Activated CD8-positive, alpha-beta memory T cell treated with anti-CD3 and anti-CD28 coated beads for 4 hours (primary cell): ENCODE data around the gene MRPL49.
"Not testable (repeated sequence)": the region's sequence is repeated elsewhere in the genome, so short reads cannot be mapped to it uniquely, and the experiment has no call there.

Source experiments
- DNase-seq, 2 donors: peaks; one replicate each; pipeline ENCODE4 v3.0.0-alpha.2; 2020; ENCODE audit warnings: low read depth in 2 of 2

Gene MRPL49

DNA sequence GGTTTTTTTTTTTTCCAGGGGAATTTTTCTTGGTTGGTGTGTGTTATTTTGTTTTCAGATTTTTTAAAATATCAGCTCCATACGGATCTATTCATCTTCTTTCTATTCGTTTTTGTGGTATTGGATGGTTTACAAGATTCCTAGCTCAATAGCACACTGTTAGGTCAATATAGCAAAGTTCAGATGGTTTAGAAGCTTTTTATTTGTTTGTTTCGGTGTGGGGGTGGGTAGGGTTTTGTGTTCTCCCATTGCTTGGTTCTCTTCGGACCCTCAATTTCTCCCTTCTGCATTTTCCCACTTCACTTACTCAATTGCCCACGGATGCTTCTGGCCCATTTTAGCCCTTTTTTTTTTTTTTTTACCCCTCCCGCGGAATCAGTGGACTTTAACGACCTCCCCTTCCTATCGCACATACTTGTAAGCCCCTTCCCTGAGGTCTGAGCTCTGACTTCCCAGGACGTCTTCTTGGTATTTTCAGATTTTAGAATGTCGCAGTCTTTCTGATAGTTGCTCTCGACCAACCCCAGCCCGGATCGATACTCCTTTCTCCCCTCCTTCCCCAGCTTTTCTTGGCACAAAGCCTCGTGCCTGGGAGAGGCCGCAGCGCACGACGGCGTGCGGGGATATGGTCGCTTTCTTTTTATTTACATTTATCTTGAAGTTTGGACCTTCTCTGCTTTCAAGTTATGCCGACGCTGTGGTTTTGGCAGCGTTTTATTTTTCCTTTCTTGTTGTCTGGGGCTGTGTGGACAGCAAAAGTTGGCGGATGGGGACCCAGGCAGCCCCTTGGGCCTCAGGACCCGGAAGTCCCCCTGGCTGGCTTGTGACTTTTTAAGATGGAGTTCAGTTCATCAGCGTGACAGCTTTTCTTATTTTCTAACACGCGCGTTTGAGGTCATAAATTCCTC is 43.5 kb downstream of the MRPL49 start:
- DNase-seq: no peak

- no peak for DNase-seq
Measured at GRCh38 chr11:65166893-65167292, 44.8 kb downstream of the MRPL49 start.

DNA sequence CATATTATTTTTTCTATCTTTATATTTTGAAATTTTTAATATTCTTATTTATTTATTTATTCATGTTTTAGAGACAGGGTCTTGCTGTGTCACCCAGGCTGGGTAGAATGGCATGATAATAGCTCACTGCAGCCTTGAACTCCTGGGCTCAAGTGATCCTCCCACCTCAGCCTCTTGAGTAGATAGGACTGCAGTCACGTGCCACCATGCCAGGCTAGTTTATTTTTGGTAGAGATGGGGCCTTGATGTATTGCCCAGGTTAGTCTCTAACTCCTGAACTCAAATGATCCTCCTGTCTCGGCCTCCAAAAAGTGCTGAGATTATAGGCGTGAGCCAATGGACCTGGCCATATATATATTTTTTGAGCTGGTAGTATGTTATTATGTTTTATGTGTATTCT is 45.5 kb downstream of the MRPL49 start:
- no peak for DNase-seq

DNA sequence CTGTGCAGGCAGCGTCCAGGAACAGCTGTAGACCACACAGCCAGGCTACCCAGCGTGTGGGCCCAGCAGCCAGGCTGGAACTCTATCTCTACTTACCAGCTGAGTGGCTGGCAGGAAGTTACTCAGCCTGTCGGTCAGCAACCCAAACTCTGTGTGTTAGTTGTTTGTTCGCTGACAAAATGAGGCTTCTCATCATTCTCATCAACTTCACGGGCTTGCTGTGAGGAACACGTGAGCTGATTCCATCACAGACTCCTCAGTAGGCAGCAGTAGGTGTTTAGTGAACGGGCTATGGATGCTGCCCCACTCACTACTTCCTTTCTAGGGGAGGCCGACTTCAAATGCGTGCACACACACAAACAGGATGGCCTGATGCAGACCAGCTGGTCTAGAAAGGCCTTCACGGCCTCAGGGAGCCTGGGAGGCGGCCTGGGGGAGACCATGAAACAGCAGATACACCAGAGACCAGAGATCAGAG is 47.1 kb downstream of the MRPL49 start:
- no peak for DNase-seq

DNA sequence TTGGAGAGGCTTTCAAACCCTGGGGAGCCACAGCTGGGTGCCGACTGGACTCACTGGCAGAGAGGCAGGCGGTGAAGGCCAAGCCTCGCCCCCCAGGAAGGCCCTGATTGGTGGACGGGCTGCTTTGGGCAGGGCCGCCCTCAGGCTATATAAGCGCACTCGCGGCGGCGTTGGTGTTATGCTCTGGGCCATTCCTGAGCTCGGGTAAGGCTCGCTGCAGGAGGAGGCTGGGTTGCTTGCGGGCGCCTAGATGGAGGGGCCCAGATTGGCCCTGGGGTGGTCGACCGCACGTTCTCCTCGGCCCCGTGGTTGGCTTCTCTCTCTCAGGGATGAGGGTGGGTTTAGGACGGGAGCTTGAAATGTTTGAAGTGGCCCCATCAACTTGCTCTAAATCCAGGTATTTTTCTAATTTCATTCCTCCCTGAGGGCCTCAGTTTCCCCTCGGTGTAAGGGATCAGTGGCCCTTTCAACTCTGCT is 48.0 kb downstream of the MRPL49 start, which contains the start of gene SPDYC:
Gene SPDYC, plus strand, starts transcription at position 176 of the 477 bp plus-strand sequence. CDS start 1,125 bp downstream, outside the sequence.
- DNase-seq: no peak

GRCh38 chr11:65172600-65172999 is 50.5 kb downstream of the MRPL49 start:
- no peak for DNase-seq

GRCh38 chr11:65174571-65175010 is 52.5 kb downstream of the MRPL49 start:
- not testable (repeated sequence) for DNase-seq
